Skeletal muscle cell (primary cell): ENCODE data around the gene EFCAB6.

Source experiments
- DNase-seq: peaks from one replicate; pipeline ENCODE4 v3.0.0-alpha.2; 2010; ENCODE audit warnings: low read depth
- H3K4me3 ChIP-seq: 2 replicates; pipeline ENCODE4 v1.5.1; 2011; ENCODE audit warnings: low read depth, mild to moderate bottlenecking, control low read depth, low read length, moderate library complexity

The EFCAB6 gene

DNA sequence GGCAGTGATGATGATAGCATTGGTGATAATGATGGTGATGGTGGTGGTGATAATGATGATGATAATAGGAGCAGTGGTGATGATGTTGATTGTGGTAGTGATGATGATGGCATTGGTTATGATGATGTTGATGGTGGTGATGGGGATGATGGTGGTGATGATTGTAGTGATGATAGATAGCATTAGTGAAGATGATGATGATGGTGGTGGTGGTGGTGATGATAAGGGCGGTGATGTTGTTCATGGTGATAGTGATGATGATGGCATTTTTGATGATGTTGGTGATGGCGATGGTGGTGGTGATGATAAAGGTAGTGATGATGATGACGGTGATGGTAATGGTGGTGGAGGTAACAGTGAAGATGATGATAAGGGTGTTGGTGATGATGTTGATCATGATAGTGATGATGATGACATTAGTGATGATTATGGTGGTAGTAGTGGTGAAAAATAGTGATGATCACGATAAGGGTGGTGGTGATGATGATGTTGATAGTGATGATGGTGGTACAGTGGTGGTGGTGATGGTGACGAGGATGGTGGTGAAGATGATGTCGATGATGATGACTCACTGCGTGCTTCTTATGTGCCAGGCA is 307.3 kb downstream of the EFCAB6 start:
- no peak overlapping the region for H3K4me3 ChIP-seq
- no peak for DNase-seq

DNA sequence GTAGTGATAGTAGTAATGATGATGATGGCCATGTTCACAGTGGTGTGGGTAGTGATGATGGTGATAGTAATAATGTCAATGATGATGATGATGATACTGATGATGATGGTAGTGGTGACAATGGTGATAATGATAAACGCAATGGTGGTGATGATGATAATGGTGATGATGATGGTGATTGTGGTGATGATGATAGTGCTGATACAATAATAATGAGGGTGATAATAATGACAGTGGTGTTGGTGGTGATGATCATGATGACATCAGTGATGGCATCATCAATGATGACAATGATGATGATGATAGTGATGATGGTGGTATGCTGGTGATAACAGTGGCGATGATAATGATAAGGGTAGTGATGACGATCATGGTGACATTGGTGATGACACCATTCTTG is 308.0 kb downstream of the EFCAB6 start:
- no peak for DNase-seq
- H3K4me3 ChIP-seq: no peak overlapping the region

- DNase-seq: no peak
These were observed 309.7 kb downstream of the EFCAB6 start for GRCh38 chr22:43502306-43502874.

GRCh38 chr22:43501878-43502277 is 310.2 kb downstream of the EFCAB6 start:
- H3K4me3 ChIP-seq: no peak overlapping the region
- DNase-seq: no peak

More at GRCh38 chr22:43502306-43502874, 309.7 kb downstream of the EFCAB6 start:
- H3K4me3 ChIP-seq: no peak overlapping the region

DNA sequence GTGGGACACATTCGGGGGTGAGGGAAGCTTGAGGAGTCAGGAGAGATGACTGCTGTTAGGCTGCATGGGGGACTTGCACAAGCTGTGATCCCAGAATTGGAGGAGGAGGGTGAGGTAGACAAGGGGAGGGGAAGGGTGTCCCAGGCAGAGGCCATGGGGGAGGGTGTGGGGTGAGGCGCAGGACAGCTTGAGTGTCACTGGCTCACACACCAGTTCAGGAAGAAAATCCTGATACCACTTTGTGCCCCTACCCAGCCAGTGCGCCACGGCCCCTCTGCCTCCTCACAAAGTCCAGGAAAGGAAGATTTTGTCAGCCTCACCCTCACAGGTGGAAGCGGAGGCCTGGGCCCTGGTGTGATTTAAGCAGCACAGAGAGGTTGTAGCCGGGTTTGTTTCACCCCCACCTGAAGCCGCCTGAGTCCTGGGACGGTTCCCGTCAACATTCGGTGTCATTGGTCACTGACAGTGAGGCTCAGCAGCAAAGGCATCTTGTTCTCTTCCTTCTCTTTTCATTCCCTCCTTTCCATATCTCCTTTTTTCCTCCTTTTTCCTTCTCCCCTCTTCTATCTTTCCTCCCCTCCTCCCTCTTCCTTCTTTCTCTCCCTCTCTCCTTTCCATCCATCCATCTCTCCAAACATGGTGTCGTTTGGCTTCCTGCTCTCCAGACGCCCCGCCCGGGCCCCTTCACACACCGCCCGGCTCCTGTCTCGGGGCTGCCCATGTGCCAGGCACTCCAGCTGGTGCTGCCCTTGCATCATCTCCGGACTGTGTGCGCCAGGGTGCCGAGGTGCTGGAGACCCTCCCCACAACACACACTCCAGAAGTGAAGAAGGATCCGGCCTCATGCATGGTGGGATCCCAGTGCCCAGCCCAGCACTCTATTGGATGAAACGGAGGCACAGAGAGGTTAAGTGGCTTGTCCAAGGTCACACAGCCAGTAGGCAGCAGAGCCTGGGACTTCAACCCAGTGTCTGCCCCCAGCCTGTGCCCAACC is 311.0 kb downstream of the EFCAB6 start:
- no peak for DNase-seq

GRCh38 chr22:43498856-43499253 is 313.2 kb downstream of the EFCAB6 start:
- H3K4me3 ChIP-seq: no peak overlapping the region
- DNase-seq: no peak

More for the DNA sequence above, 311.0 kb downstream of the EFCAB6 start:
- no peak overlapping the region for H3K4me3 ChIP-seq

GRCh38 chr22:43497956-43498855 is 313.9 kb downstream of the EFCAB6 start:
- DNase-seq: no peak
- H3K4me3 ChIP-seq: no peak overlapping the region

- DNase-seq: no peak
These were observed 318.8 kb downstream of the EFCAB6 start for GRCh38 chr22:43493297-43493696.

DNA sequence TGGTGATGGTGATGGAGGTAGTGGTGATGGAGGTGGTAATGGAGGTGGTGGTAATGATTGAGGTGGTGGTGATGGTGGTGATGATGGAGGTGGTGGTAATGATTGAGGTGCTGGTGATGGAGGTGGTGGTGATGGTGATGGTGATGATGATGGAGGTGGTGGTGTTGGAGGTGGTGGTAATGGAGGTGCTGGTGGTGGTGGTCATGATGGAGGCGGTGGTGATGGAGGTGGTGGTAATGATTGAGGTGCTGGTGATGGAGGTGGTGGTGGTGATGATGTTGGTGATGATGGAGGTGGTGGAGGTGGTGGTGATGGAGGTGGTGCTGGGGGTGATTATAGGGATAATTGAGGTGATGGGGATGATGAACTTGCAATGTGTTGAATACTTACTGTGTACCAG is 320.4 kb downstream of the EFCAB6 start:
- no peak for DNase-seq
- H3K4me3 ChIP-seq: no peak overlapping the region

More at GRCh38 chr22:43493297-43493696, 318.8 kb downstream of the EFCAB6 start:
- H3K4me3 ChIP-seq: no peak overlapping the region

DNA sequence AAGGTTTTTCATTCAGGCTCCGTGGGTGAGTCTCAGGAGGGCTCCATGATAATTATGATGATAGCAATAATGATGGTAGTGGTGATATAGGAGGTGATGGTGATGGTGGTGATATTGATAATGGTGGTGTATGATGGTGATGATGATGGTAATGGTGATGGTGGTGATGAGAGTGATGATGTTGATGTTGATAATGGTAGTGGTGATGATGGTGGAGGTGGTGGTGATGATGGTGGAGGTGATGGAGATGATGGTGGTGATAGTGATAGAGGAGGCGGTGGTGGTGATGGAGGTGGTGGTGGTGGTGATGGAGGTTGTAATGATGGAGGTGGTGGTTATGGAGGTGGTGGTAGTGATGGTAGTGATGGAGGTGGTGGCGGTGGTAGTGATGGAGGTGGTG is 320.9 kb downstream of the EFCAB6 start:
- no peak for DNase-seq
- no peak overlapping the region for H3K4me3 ChIP-seq

DNA sequence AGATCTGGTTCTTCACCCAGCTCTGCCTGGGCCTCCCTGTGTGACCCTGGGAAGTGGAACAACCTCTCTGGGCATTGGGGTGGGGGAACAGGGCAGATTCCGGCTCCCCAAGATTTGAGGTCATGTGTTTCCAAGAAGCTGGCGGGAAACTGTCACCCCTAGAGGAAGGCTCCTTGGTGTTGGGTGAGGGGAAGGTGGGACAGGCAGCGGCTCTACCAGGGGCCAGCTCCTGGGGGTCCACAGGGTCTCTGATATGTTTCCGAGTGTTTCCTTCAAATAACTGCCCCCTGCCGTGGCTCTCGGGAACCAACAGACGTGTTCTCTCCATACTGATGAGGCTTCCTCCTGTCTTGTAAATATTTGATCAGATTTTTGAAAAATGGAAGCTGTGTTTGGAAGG is 321.8 kb downstream of the EFCAB6 start:
- H3K4me3 ChIP-seq: no peak overlapping the region
- DNase-seq: no peak

DNA sequence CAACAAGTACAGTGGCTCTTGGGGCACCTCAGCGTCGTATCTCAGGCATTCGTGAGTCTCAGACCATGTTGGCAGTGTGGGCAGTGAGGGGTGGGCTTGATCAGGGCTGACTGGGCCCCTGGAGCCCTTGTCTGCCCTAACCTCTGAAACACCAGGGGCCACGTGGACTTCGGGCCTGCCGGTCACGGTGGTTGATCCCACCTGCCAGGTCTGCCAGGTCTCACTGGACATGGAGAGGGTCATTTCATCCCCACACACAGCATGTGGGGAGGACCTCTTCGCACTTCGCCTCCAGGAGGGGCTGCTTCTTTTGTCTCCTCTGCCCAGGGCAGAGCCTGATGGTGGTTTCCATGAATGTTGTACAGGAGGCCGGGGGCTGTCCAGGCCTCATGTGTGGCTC is 323.2 kb downstream of the EFCAB6 start:
- DNase-seq: no peak
- no peak overlapping the region for H3K4me3 ChIP-seq

GRCh38 chr22:43488031-43488866 is 323.9 kb downstream of the EFCAB6 start:
- no peak overlapping the region for H3K4me3 ChIP-seq
- no peak for DNase-seq

DNA sequence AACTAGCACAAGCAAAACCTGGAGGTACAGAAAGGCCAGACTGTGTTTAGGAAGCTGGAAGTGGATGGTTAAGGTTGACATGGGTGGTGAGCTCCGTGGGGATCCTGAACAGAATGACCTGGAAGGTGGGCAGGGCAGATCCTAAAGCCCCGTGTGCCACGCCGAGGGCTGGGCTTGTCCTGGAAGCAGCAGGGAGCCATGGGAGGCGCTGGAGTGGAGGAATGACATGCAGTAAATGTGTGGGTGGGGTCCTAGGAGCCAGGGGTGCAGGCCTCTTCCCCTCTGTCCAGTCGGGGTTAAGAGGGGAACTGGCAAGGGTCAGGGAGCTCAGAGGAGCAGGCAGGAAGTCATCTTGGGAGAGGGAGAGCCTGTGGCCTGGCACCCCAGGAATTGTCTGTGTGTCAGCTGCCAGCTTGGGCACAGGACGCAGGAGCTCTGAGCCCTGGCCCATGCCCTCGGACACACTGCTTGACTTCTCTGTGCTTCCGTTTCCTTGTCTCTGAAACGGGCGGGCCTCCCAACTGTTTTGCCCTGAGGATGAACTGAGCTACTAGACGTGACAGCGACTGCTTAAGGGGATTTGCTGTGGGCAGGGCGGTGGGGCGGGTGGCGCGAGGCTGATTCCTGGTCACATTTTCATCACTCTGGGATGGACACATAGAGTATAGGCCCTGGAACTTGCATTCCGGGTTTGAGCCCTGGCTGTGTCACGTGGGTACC is 324.6 kb downstream of the EFCAB6 start:
- DNase-seq: no peak
- no peak overlapping the region for H3K4me3 ChIP-seq

GRCh38 chr22:43485502-43486089 is 326.5 kb downstream of the EFCAB6 start:
- no peak for DNase-seq
- H3K4me3 ChIP-seq: no peak overlapping the region

GRCh38 chr22:43484227-43484626 is 327.9 kb downstream of the EFCAB6 start:
- no peak for DNase-seq
- H3K4me3 ChIP-seq: no peak overlapping the region

GRCh38 chr22:43483669-43484068 is 328.4 kb downstream of the EFCAB6 start:
- H3K4me3 ChIP-seq: no peak overlapping the region
- DNase-seq: no peak

GRCh38 chr22:43483266-43483665 is 328.8 kb downstream of the EFCAB6 start:
- no peak for DNase-seq
- H3K4me3 ChIP-seq: no peak overlapping the region
